WTC11 (cell line): ENCODE data around the gene NHLRC3. TPM values are rescaled to one million over a fixed set of nuclear protein-coding genes. Genes with fewer than 3 reads are reported as not detected.

Experiments
- ATAC-seq: fragments of 200-7000 bp; cut with Tn5 transposase; 2 replicates; pipeline ENCODE4 v1.10.0; 2021; ENCODE audit warnings: mild to moderate bottlenecking, moderate library complexity
- CTCF ChIA-PET: fragments of 300-600 bp; sonication (Branson Sonifier 250); formaldehyde crosslinking; loops from one replicate; lab custom pipeline; 2021; ENCODE audit warnings: antibody characterized with exemption; lab: Charles Lee
- POLR2A ChIA-PET: fragments of 350-600 bp; sonication (Branson Sonifier 250); formaldehyde crosslinking; loops from one replicate; lab custom pipeline; 2021; ENCODE audit warnings: antibody characterized with exemption; lab: Charles Lee
- DNase-seq: peaks from one replicate; pipeline ENCODE4 v3.0.0; 2021; ENCODE audit warnings: low spot score
- H3K27ac Mint-ChIP-seq: 2 replicates; pipeline ENCODE4 v1.8.0; 2021; ENCODE audit warnings: mixed read lengths
- H3K27me3 Mint-ChIP-seq: 2 replicates; pipeline ENCODE4 v1.8.0; 2021; ENCODE audit warnings: low read depth, mild to moderate bottlenecking, moderate library complexity, mixed read lengths
- H3K36me3 Mint-ChIP-seq: 2 replicates; pipeline ENCODE4 v1.8.0; 2021; ENCODE audit warnings: mixed read lengths
- H3K4me1 Mint-ChIP-seq: 2 replicates; pipeline ENCODE4 v1.8.0; 2022; ENCODE audit warnings: mixed read lengths
- H3K4me3 Mint-ChIP-seq: 2 replicates; pipeline ENCODE4 v1.8.0; 2021; ENCODE audit warnings: mild to moderate bottlenecking, moderate library complexity, mixed read lengths
- H3K9me3 Mint-ChIP-seq: 2 replicates; pipeline ENCODE4 v1.8.0; 2021; ENCODE audit warnings: mixed read lengths
- ATF1 ChIP-seq: sonication (generic); formaldehyde crosslinking; IDR thresholded peaks from 2 replicates; pipeline ENCODE4 v1.8.1; 2023; ENCODE audit warnings: mild to moderate bottlenecking, moderate library complexity, missing genetic modification reagents
- ERG ChIP-seq: fragments of 250-450 bp; sonication (Bioruptor Pico); IDR thresholded peaks from 2 replicates; pipeline ENCODE4 v1.8.0; 2021; ENCODE audit warnings: mild to moderate bottlenecking
- FOXJ3 ChIP-seq: sonication (generic); formaldehyde crosslinking; IDR thresholded peaks from 2 replicates; pipeline ENCODE4 v1.9.0; 2021; ENCODE audit warnings: missing genetic modification reagents, mild to moderate bottlenecking, borderline replicate concordance
- FOXK1 ChIP-seq: sonication (generic); formaldehyde crosslinking; IDR thresholded peaks from 2 replicates; pipeline ENCODE4 v1.8.0; 2022; ENCODE audit warnings: mild to moderate bottlenecking, moderate library complexity, missing genetic modification reagents
- FOXP1 ChIP-seq: sonication (generic); formaldehyde crosslinking; IDR thresholded peaks from 2 replicates; pipeline ENCODE4 v1.8.0; 2022; ENCODE audit warnings: missing genetic modification reagents, mild to moderate bottlenecking, moderate library complexity, borderline replicate concordance
- GTF2I ChIP-seq: fragments of 250-450 bp; sonication (Bioruptor Pico); conservative IDR thresholded peaks from 2 replicates; pipeline ENCODE4 v1.4.0; 2021; ENCODE audit warnings: mild to moderate bottlenecking
- JAZF1 ChIP-seq: fragments of 250-450 bp; sonication (Bioruptor Pico); IDR thresholded peaks from 2 replicates; pipeline ENCODE4 v1.9.0; 2021; ENCODE audit warnings: moderate library complexity, mild to moderate bottlenecking, inconsistent platforms
- MXD4 ChIP-seq: fragments of 250-450 bp; sonication (Bioruptor Pico); IDR thresholded peaks from 2 replicates; pipeline ENCODE4 v1.8.0; 2021; ENCODE audit warnings: mild to moderate bottlenecking, moderate library complexity, borderline replicate concordance
- RELA ChIP-seq: sonication (generic); formaldehyde crosslinking; IDR thresholded peaks from 2 replicates; pipeline ENCODE4 v1.8.1; 2022; ENCODE audit warnings: missing genetic modification reagents, mild to moderate bottlenecking, borderline replicate concordance
- RORB ChIP-seq: fragments of 250-450 bp; sonication (Bioruptor Pico); IDR thresholded peaks from 2 replicates; pipeline ENCODE4 v1.9.0; 2021; ENCODE audit warnings: mild to moderate bottlenecking
- SP1 ChIP-seq: sonication (generic); formaldehyde crosslinking; conservative IDR thresholded peaks from 2 replicates; pipeline ENCODE4 v1.8.1; 2022; ENCODE audit warnings: missing genetic modification reagents
- USF2 ChIP-seq: sonication (generic); formaldehyde crosslinking; IDR thresholded peaks from 2 replicates; pipeline ENCODE4 v1.8.1; 2023; ENCODE audit warnings: mild to moderate bottlenecking, missing genetic modification reagents, moderate library complexity
- ZBTB21 ChIP-seq: sonication (generic); formaldehyde crosslinking; IDR thresholded peaks from 2 replicates; pipeline ENCODE4 v1.8.1; 2023; ENCODE audit warnings: mild to moderate bottlenecking, missing genetic modification reagents, borderline replicate concordance
- ZBTB43 ChIP-seq: sonication (generic); formaldehyde crosslinking; IDR thresholded peaks from 2 replicates; pipeline ENCODE4 v1.8.1; 2023; ENCODE audit warnings: mild to moderate bottlenecking, missing genetic modification reagents
- ZMAT4 ChIP-seq: fragments of 250-450 bp; sonication (Bioruptor Pico); IDR thresholded peaks from 2 replicates; pipeline ENCODE4 v1.9.0; 2021; ENCODE audit warnings: mild to moderate bottlenecking
- ZNF121 ChIP-seq: sonication (generic); formaldehyde crosslinking; IDR thresholded peaks from 2 replicates; pipeline ENCODE4 v1.8.0; 2023; ENCODE audit warnings: missing genetic modification reagents
- ZNF138 ChIP-seq: sonication (generic); formaldehyde crosslinking; conservative IDR thresholded peaks from 2 replicates; pipeline ENCODE4 v1.8.1; 2022; ENCODE audit warnings: mild to moderate bottlenecking, moderate library complexity, missing genetic modification reagents
- ZNF232 ChIP-seq: sonication (generic); formaldehyde crosslinking; IDR thresholded peaks from 2 replicates; pipeline ENCODE4 v1.8.0; 2022; ENCODE audit warnings: mild to moderate bottlenecking, missing genetic modification reagents
- ZNF317 ChIP-seq: sonication (generic); formaldehyde crosslinking; IDR thresholded peaks from 2 replicates; pipeline ENCODE4 v1.8.1; 2023; ENCODE audit warnings: low read depth, mild to moderate bottlenecking, moderate library complexity, missing genetic modification reagents, borderline replicate concordance
- ZNF425 ChIP-seq: fragments of 250-450 bp; sonication (Bioruptor Pico); conservative IDR thresholded peaks from 2 replicates; pipeline ENCODE4 v1.9.0; 2021; ENCODE audit warnings: mild to moderate bottlenecking
- total RNA-seq: library from RNA; stranded (reverse); gene quantifications from 3 replicates; pipeline ENCODE4 v1.2.3, GENCODE V29; 2021
- TF ChIP-seq, protein P1 (sequence below): fragments of 250-450 bp; sonication (Bioruptor Pico); IDR thresholded peaks from 2 replicates; pipeline ENCODE4 v2.1.2; 2022; ENCODE audit warnings: mild to moderate bottlenecking, moderate library complexity
- TF ChIP-seq, protein P2 (sequence below): sonication (generic); formaldehyde crosslinking; IDR thresholded peaks from 2 replicates; pipeline ENCODE4 v1.8.1; 2022; ENCODE audit warnings: missing genetic modification reagents, borderline replicate concordance
- TF ChIP-seq, protein P3 (sequence below): fragments of 200-600 bp; IDR thresholded peaks from 2 replicates; pipeline ENCODE4 v1.8.0; 2022; ENCODE audit warnings: antibody characterized with exemption
- TF ChIP-seq, protein P4 (sequence below): sonication (generic); formaldehyde crosslinking; IDR thresholded peaks from 2 replicates; pipeline ENCODE4 v1.8.0; 2022; ENCODE audit warnings: mild to moderate bottlenecking, missing genetic modification reagents

Gene NHLRC3
- total RNA-seq, 1 experiment from 2014 or later: 18.8 TPM

DNA sequence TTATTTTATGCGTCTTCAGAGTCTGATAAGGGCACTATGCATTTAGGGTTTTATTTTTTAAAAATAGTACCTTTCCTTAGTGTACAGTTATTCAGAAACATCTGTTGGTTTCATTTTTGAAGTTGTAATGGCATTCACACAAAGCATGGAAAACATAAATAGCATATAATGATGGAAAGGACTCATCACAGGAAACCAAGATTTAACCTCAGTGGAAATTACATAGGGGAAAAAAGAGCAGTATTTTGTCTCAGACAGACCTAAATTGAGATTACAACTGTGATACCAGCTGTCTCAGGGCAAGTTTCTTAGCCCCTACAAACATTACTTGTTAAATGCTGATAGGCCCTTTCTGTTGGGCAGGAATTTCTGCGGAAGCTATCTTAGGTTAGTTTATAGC, 57.2 kb downstream of the NHLRC3 start:
- CTCF ChIA-PET: interaction anchor here (1.2 kb wide), 1 partner anchor 49 kb away, joined by 3 read pairs; no protein-coding TSS in a partner anchor
- no peak overlapping the region for H3K4me3 Mint-ChIP-seq
- DNase-seq (no peak), ATAC-seq (no peak)
- H3K27me3 Mint-ChIP-seq: no peaks in the 10 kb centered on the region
- H3K36me3 Mint-ChIP-seq: no peaks in the 10 kb centered on the region
- H3K4me1 Mint-ChIP-seq: no peaks in the 10 kb centered on the region
- POLR2A ChIA-PET: no interaction called here
- TF ChIP-seq JAZF1 (no peak), ZNF138 (CRISPR knock-in tag) (no peak), MXD4 (CRISPR knock-in tag) (no peak), SP1 (CRISPR knock-in tag) (no peak), USF2 (CRISPR knock-in tag) (no peak), RELA (no peak), RORB (no peak), ZBTB21 (CRISPR knock-in tag) (no peak)
- TF ChIP-seq, protein P1, sequence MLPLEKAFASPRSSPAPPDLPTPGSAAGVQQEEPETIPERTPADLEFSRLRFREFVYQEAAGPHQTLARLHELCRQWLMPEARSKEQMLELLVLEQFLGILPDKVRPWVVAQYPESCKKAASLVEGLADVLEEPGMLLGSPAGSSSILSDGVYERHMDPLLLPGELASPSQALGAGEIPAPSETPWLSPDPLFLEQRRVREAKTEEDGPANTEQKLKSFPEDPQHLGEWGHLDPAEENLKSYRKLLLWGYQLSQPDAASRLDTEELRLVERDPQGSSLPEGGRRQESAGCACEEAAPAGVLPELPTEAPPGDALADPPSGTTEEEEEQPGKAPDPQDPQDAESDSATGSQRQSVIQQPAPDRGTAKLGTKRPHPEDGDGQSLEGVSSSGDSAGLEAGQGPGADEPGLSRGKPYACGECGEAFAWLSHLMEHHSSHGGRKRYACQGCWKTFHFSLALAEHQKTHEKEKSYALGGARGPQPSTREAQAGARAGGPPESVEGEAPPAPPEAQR (CRISPR knock-in tag): no peak
- no peaks in the 10 kb centered on the region for H3K9me3 Mint-ChIP-seq
- H3K27ac Mint-ChIP-seq: no peak overlapping the region

DNA sequence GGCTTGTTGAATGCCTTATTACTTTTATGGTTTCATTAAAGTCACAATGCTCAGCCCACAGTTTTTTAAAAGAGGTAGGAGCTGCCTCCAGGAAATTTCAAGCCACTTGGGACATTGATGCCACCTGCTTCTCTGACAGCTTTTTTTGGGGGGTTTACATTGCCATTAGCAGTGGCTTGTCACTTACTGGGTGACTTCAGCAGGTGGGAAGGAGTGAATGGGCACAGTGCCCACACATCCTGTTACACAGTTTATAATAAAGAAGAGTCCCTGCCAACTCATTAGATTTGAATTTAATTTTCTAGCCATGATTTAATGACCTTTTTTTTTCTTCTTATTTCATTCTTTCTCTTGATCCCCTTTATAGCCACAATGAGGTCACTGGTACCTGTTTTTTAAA, 61.0 kb downstream of the NHLRC3 start:
- H3K36me3 Mint-ChIP-seq: no peaks in the 10 kb centered on the region
- no peak for ATAC-seq
- POLR2A ChIA-PET: no interaction called here
- H3K9me3 Mint-ChIP-seq: no peaks in the 10 kb centered on the region
- H3K27me3 Mint-ChIP-seq: no peaks in the 10 kb centered on the region
- no peak for DNase-seq
- CTCF ChIA-PET: no interaction called here
- no peak overlapping the region for H3K4me3 Mint-ChIP-seq
- no peaks in the 10 kb centered on the region for H3K4me1 Mint-ChIP-seq
- no peak overlapping the region for H3K27ac Mint-ChIP-seq
- no peak for TF ChIP-seq ZNF138 (CRISPR knock-in tag)
- TF ChIP-seq ZNF121 (CRISPR knock-in tag): no peak
- TF ChIP-seq FOXJ3 (CRISPR knock-in tag): no peak
- no peak for TF ChIP-seq FOXP1 (CRISPR knock-in tag)
- no peak for TF ChIP-seq ZNF425 (CRISPR knock-in tag)
- no peak for TF ChIP-seq GTF2I
- TF ChIP-seq, protein P2, sequence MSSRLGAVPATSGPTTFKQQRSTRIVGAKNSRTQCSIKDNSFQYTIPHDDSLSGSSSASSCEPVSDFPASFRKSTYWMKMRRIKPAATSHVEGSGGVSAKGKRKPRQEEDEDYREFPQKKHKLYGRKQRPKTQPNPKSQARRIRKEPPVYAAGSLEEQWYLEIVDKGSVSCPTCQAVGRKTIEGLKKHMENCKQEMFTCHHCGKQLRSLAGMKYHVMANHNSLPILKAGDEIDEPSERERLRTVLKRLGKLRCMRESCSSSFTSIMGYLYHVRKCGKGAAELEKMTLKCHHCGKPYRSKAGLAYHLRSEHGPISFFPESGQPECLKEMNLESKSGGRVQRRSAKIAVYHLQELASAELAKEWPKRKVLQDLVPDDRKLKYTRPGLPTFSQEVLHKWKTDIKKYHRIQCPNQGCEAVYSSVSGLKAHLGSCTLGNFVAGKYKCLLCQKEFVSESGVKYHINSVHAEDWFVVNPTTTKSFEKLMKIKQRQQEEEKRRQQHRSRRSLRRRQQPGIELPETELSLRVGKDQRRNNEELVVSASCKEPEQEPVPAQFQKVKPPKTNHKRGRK (CRISPR knock-in tag): no peak
- no peak for TF ChIP-seq ZNF232
- no peak for TF ChIP-seq ERG
- TF ChIP-seq ZBTB43 (CRISPR knock-in tag): no peak
- no peak for TF ChIP-seq ZNF317
- TF ChIP-seq, protein P3, sequence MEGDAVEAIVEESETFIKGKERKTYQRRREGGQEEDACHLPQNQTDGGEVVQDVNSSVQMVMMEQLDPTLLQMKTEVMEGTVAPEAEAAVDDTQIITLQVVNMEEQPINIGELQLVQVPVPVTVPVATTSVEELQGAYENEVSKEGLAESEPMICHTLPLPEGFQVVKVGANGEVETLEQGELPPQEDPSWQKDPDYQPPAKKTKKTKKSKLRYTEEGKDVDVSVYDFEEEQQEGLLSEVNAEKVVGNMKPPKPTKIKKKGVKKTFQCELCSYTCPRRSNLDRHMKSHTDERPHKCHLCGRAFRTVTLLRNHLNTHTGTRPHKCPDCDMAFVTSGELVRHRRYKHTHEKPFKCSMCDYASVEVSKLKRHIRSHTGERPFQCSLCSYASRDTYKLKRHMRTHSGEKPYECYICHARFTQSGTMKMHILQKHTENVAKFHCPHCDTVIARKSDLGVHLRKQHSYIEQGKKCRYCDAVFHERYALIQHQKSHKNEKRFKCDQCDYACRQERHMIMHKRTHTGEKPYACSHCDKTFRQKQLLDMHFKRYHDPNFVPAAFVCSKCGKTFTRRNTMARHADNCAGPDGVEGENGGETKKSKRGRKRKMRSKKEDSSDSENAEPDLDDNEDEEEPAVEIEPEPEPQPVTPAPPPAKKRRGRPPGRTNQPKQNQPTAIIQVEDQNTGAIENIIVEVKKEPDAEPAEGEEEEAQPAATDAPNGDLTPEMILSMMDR: no peak
- no peak for TF ChIP-seq USF2 (CRISPR knock-in tag)
- no peak for TF ChIP-seq ZMAT4
- TF ChIP-seq, protein P4, sequence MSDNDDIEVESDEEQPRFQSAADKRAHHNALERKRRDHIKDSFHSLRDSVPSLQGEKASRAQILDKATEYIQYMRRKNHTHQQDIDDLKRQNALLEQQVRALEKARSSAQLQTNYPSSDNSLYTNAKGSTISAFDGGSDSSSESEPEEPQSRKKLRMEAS (CRISPR knock-in tag): no peak
- no peak for TF ChIP-seq ATF1 (CRISPR knock-in tag)
- no peak for TF ChIP-seq FOXK1 (CRISPR knock-in tag)
